ENCODE results near the gene CDH22.

Gene CDH22

DNA sequence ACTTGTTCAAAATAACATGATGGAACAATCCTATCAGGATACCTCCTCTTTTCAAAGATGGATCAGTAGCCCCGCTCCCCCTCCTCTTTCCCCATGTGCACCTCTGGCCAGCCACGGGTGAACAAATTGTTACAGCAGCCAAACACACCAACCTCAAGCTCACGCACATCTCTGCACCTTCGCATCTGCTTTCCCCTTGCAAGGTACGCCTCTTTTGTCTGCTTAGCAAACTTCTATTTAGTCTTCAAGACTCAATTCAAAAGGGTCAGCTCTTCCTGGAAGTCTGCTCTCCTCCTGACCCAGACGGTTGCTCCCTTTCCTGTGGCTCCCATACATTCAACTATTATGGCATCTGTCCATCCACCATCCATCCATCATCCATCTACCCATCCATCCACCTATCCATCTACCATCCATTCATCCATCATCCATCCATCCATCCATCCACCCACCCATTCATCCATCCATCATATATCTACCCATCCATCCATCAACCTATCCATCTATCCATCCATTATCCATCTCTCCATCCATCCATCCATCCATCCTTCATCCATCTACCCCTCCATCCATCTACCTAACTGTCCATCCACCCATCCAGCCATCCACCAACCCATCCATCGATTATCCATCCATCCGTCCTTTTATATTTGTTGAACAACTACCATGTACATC lies 36.3 kb upstream of the CDH22 start:
- Histone ChIP-seq H3K4me2 (ENCODE audit: insufficient read depth, low read length) (no peak overlapping the region), H3K27ac (ENCODE audit: low read length) (no peak overlapping the region), H3K4me1 (ENCODE audit: insufficient read depth, low read length) (no peaks in the 10 kb centered on the region), H3K9ac (ENCODE audit: low read depth, low read length) (no peak overlapping the region), H3K27me3 (ENCODE audit: insufficient read depth, low read length, poor library complexity) (peaks cover 13% of the 10 kb centered on the region), H2AFZ (ENCODE audit: low read depth, low read length) (no peak overlapping the region), H3K36me3 (ENCODE audit: insufficient read depth, low read length) (peaks cover 17% of the 10 kb centered on the region), H3K4me3 (ENCODE audit: low read depth in 1 of 2, low read length in 2 of 2) (no peak overlapping the region), H4K20me1 (ENCODE audit: insufficient read depth, low read length) (peaks cover 23% of the 10 kb centered on the region; the same call in 1 of the 2 replicates), H3K79me2 (ENCODE audit: insufficient read depth, low read length) (no peaks in the 10 kb centered on the region), H3K9me3 (ENCODE audit: insufficient read depth, low read length, severe bottlenecking) (no peaks in the 10 kb centered on the region)
- ATAC-seq (ENCODE audit: insufficient read depth, low read depth), result no peak
- TF ChIP-seq CTCF (IDR thresholded peaks at IDR 0.05; ENCODE audit: borderline replicate concordance, extremely low read depth, low read length, poor library complexity, severe bottlenecking) (no peak), EZH2 (IDR thresholded peaks at IDR 0.05; ENCODE audit: borderline replicate concordance, low read depth, low read length, severe bottlenecking) (no peak)
- no peak for DNase-seq

GRCh38 chr20:46343975-46344357 lies 35.7 kb upstream of the CDH22 start:
- H3K36me3 ChIP-seq (ENCODE audit: insufficient read depth, low read length), result peaks cover 16% of the 10 kb centered on the region
- no peak overlapping the region for H3K4me2 ChIP-seq (ENCODE audit: insufficient read depth, low read length)
- no peak overlapping the region for H2AFZ ChIP-seq (ENCODE audit: low read depth, low read length)
- no peaks in the 10 kb centered on the region for H3K79me2 ChIP-seq (ENCODE audit: insufficient read depth, low read length)
- no peak overlapping the region for H3K9ac ChIP-seq (ENCODE audit: low read depth, low read length)
- H3K4me1 ChIP-seq (ENCODE audit: insufficient read depth, low read length), result no peaks in the 10 kb centered on the region
- H3K9me3 ChIP-seq (ENCODE audit: insufficient read depth, low read length, severe bottlenecking), result no peaks in the 10 kb centered on the region
- peaks cover 22% of the 10 kb centered on the region; the same call in 1 of the 2 replicates for H4K20me1 ChIP-seq (ENCODE audit: insufficient read depth, low read length)
- no peak overlapping the region for H3K4me3 ChIP-seq (ENCODE audit: low read depth in 1 of 2, low read length in 2 of 2)
- no peak overlapping the region for H3K27ac ChIP-seq (ENCODE audit: low read length)
- TF ChIP-seq EZH2 (IDR thresholded peaks at IDR 0.05; ENCODE audit: borderline replicate concordance, low read depth, low read length, severe bottlenecking) (no peak), CTCF (IDR thresholded peaks at IDR 0.05; ENCODE audit: borderline replicate concordance, extremely low read depth, low read length, poor library complexity, severe bottlenecking) (no peak)
- H3K27me3 ChIP-seq (ENCODE audit: insufficient read depth, low read length, poor library complexity), result peaks cover 20% of the 10 kb centered on the region
- no peak for ATAC-seq (ENCODE audit: insufficient read depth, low read depth)
- DNase-seq, result no peak

DNA sequence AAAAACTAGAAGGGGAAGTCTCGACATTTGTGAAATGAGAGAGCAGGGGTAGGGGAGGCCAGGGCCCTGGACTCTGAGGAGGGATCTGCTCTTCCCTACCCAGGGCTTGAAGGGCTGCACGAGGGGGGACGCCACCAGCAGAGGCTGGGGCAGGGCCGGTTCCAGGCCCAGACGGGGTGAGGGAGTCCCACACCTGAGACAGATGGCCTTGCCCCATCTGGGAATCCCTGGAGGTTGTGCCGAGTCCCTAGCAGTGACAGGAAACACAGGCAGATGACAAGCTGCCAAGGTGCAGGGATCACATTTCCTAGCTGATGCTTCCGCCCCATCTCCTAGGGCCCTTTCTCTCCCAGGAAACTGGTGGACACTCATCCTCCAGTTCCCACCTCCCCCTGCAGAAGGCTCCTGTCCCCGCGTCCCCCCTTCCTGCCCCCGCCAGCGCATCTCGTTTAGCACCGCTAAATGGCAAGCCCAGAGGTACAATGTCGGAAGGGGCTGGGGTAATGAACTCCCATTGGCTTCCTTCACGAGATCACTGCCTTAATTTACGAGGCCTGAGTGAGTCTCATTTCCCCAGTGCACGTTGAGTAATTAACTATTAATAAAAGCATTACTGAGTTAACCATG lies 35.2 kb upstream of the CDH22 start:
- Histone ChIP-seq H3K4me3 (ENCODE audit: low read depth in 1 of 2, low read length in 2 of 2) (no peak overlapping the region), H2AFZ (ENCODE audit: low read depth, low read length) (no peak overlapping the region), H4K20me1 (ENCODE audit: insufficient read depth, low read length) (peaks cover 17% of the 10 kb centered on the region; the same call in 1 of the 2 replicates), H3K27ac (ENCODE audit: low read length) (no peak overlapping the region), H3K4me1 (ENCODE audit: insufficient read depth, low read length) (no peaks in the 10 kb centered on the region), H3K9me3 (ENCODE audit: insufficient read depth, low read length, severe bottlenecking) (no peaks in the 10 kb centered on the region), H3K36me3 (ENCODE audit: insufficient read depth, low read length) (peaks cover 12% of the 10 kb centered on the region), H3K4me2 (ENCODE audit: insufficient read depth, low read length) (no peak overlapping the region), H3K27me3 (ENCODE audit: insufficient read depth, low read length, poor library complexity) (peaks cover 23% of the 10 kb centered on the region), H3K79me2 (ENCODE audit: insufficient read depth, low read length) (no peaks in the 10 kb centered on the region), H3K9ac (ENCODE audit: low read depth, low read length) (no peak overlapping the region)
- TF ChIP-seq CTCF (IDR thresholded peaks at IDR 0.05; ENCODE audit: borderline replicate concordance, extremely low read depth, low read length, poor library complexity, severe bottlenecking) (no peak), EZH2 (IDR thresholded peaks at IDR 0.05; ENCODE audit: borderline replicate concordance, low read depth, low read length, severe bottlenecking) (no peak)
- ATAC-seq (ENCODE audit: insufficient read depth, low read depth) (no peak), DNase-seq (no peak)

All from DND-41 (cell line).